GM12878 (cell line): ENCODE data around the gene ADAMTS5. TPM values are rescaled to one million over a fixed set of nuclear protein-coding genes. Genes with fewer than 3 reads are reported as not detected.

Experiments used
- ATAC-seq: fragments of 200-7000 bp; cut with Tn5 transposase; 3 replicates; pipeline ENCODE4 v1.9.1; 2020; ENCODE audit warnings: mild to moderate bottlenecking, moderate library complexity
- BruUV-seq: library from RNA; stranded (reverse); fragments of 400-500 nt; replicated peaks from 2 replicates; lab custom pipeline; 2021; lab: Mats Ljungman, UMichigan
- CTCF ChIA-PET: fragments of 300-600 bp; sonication (Branson Sonifier 250); formaldehyde crosslinking; extraction: SDS; loops from one replicate; lab custom pipeline; 2021; ENCODE audit warnings: inconsistent platforms; lab: Yijun Ruan, JAX
- POLR2A ChIA-PET: fragments of 350-600 bp; formaldehyde crosslinking; extraction: SDS; loops from one replicate; lab custom pipeline; 2021; ENCODE audit warnings: inconsistent platforms; lab: Charles Lee
- RAD21 ChIA-PET: fragments of 300-600 bp; sonication (Branson Sonifier 250); formaldehyde crosslinking; loops from one replicate; lab custom pipeline; 2023; ENCODE audit warnings: antibody characterized with exemption; ENCODE audit not compliant: unreplicated experiment; lab: Charles Lee
- SMC1A ChIA-PET: fragments of 300-600 bp; sonication (Branson Sonifier 250); formaldehyde crosslinking; loops from one replicate; lab custom pipeline; 2023; ENCODE audit not compliant: unreplicated experiment, uncharacterized antibody; lab: Charles Lee
- DNase-seq: peaks from one replicate; pipeline ENCODE4 v3.0.0-alpha.2; 2011; ENCODE audit warnings: low read depth, low spot score
- FAIRE-seq: peaks from 3 replicates; lab custom pipeline; 2011; peaks lifted over from hg19 to GRCh38; lab: Jason Lieb, UNC
- H2AFZ ChIP-seq: 2 replicates; pipeline ENCODE4 v1.6.0; 2011; ENCODE audit warnings: low read depth, low read length, control low read depth; ENCODE audit not compliant: control insufficient read depth
- H3K27ac ChIP-seq: 2 replicates; pipeline ENCODE4 v1.5.1; 2011; ENCODE audit warnings: control low read depth; ENCODE audit not compliant: control insufficient read depth, insufficient read depth
- H3K27me3 ChIP-seq, 2 experiments: replicated peaks in 1 of 2; 2 replicates each; pipeline versions ENCODE4 v1.6.0 to v1.6.1; 2011; ENCODE audit warnings: low read length in 1 of 2; ENCODE audit not compliant: control insufficient read depth in 2 of 2, insufficient read depth in 2 of 2
- H3K36me3 ChIP-seq, 2 experiments: 2 replicates each; pipeline ENCODE4 v1.5.1; 2011; ENCODE audit warnings: low read length in 1 of 2; ENCODE audit not compliant: control insufficient read depth in 2 of 2, insufficient read depth in 2 of 2
- H3K4me1 ChIP-seq: 2 replicates; pipeline ENCODE4 v1.6.1; 2011; ENCODE audit warnings: mild to moderate bottlenecking, low read length, moderate library complexity, mixed read lengths; ENCODE audit not compliant: control insufficient read depth, insufficient read depth
- H3K4me2 ChIP-seq: 2 replicates; pipeline ENCODE4 v1.6.0; 2011; ENCODE audit warnings: control low read depth; ENCODE audit not compliant: control insufficient read depth, insufficient read depth
- H3K4me3 ChIP-seq: fragments of 200-600 bp; sonication (generic); 2 replicates; pipeline ENCODE4 v1.5.1; 2016
- H3K79me2 ChIP-seq: 2 replicates; pipeline ENCODE4 v1.6.0; 2011; ENCODE audit warnings: low read length; ENCODE audit not compliant: control insufficient read depth, insufficient read depth
- H3K9ac ChIP-seq: 2 replicates; pipeline ENCODE4 v1.8.0; 2011; ENCODE audit warnings: low read length, control low read depth, mixed read lengths; ENCODE audit not compliant: control insufficient read depth, insufficient read depth
- H3K9me3 ChIP-seq: replicated peaks from 3 replicates; pipeline ENCODE4 v1.5.1; 2011; ENCODE audit warnings: mild to moderate bottlenecking, low read length; ENCODE audit not compliant: control insufficient read depth, insufficient read depth
- H4K20me1 ChIP-seq: 2 replicates; pipeline ENCODE4 v1.6.0; 2011; ENCODE audit not compliant: control insufficient read depth, insufficient read depth
- ATF2 ChIP-seq: IDR thresholded peaks from 2 replicates; pipeline ENCODE4 v1.6.1; 2012; ENCODE audit warnings: low read length, inconsistent platforms
- E2F8 ChIP-seq: fragments of 450-650 bp; IDR thresholded peaks from 2 replicates; pipeline ENCODE4 v1.6.1; 2018; ENCODE audit warnings: mild to moderate bottlenecking, low read depth, moderate library complexity; ENCODE audit not compliant: partially characterized antibody
- FOXK2 ChIP-seq: fragments of 450-650 bp; IDR thresholded peaks from 2 replicates; pipeline ENCODE4 v1.6.1; 2017; ENCODE audit warnings: mild to moderate bottlenecking, moderate library complexity
- NFYA ChIP-seq: IDR thresholded peaks from 2 replicates; pipeline ENCODE4 v1.6.1; 2011; ENCODE audit warnings: low read depth, mild to moderate bottlenecking, low read length, improper control_type of control experiment, borderline replicate concordance
- RB1 ChIP-seq: fragments of 450-650 bp; formaldehyde crosslinking; IDR thresholded peaks from 2 replicates; pipeline ENCODE4 v1.6.1; 2017; ENCODE audit warnings: mild to moderate bottlenecking, borderline replicate concordance
- RELB ChIP-seq: fragments of 450-650 bp; IDR thresholded peaks from 2 replicates; pipeline ENCODE4 v1.6.1; 2017; ENCODE audit warnings: low read depth, mild to moderate bottlenecking, moderate library complexity
- STAT3 ChIP-seq: IDR thresholded peaks from 2 replicates; pipeline ENCODE4 v1.6.1; 2011; ENCODE audit warnings: low read depth, low read length, improper control_type of control experiment
- ZNF592 ChIP-seq: fragments of 450-650 bp; IDR thresholded peaks from 2 replicates; pipeline ENCODE4 v1.6.1; 2017; ENCODE audit warnings: mild to moderate bottlenecking, moderate library complexity
- WGBS: methylation state at CpG from one replicate; pipeline ENCODE4 v1.1.6; 2016; ENCODE audit warnings: low lambda C conversion rate; ENCODE audit not compliant: insufficient replicate concordance, insufficient coverage; ENCODE audit errors: missing lambda C conversion rate; 5-methylcytosine and 5-hydroxymethylcytosine counted together
- in situ Hi-C: fragments of 300-500 bp; cut with MboI; formaldehyde crosslinking; loops from 9 replicates; pipeline ENCODE4 v1.14.3; 2018; ENCODE audit warnings: mixed read lengths
- intact Hi-C: fragments of 100-400 bp; cut with micrococcal nuclease; formaldehyde crosslinking; loops from one replicate; pipeline ENCODE4 v1.14.2; 2022; ENCODE audit not compliant: unreplicated experiment
- polyA plus RNA-seq, 11 experiments: library from polyadenylated mRNA; depleted of rRNA in 4 of 11; unstranded in 6 of 11; stranded (reverse) in 5 of 11; fragments of >200 nt; fragmentation: Nextera tagmentation in 4 of 11; fragmentation: Illumina TruSeq in 1 of 11; extraction: Ambion mirVana in 4 of 11; extraction: Trizol in 1 of 11; gene quantifications; 1 replicate in 1 of 11; 2 replicates in 10 of 11; pipeline versions ENCODE4 v1.2.1 to v1.2.3, GENCODE V29; 2011 to 2016; ENCODE audit warnings: inconsistent platforms in 2 of 11, missing spikeins in 2 of 11, low read depth in 1 of 11
- total RNA-seq, 4 experiments: library from RNA; depleted of rRNA in 3 of 4; stranded (reverse); fragments of >200 nt in 3 of 4; fragmentation: Illumina TruSeq in 1 of 4; extraction: Trizol in 1 of 4; gene quantifications; 2 replicates each; pipeline versions ENCODE4 v1.2.1 to v1.2.3, GENCODE V29; 2013 to 2021

ADAMTS5 gene
- total and polyA plus RNA-seq, 10 of the 15 experiments (the other 5 are each of a cell fraction or from before 2014, with no cell fraction given): not detected

- TF ChIP-seq FOXK2 (no peak), RB1 (no peak), RELB (no peak), E2F8 (no peak), ZNF592 (no peak), STAT3 (no peak), NFYA (no peak), ATF2 (no peak)
- ChIA-PET SMC1A (no interaction called here), CTCF (no interaction called here), POLR2A (no interaction called here), RAD21 (no interaction called here)
- no peaks in the 10 kb centered on the region for H3K4me1 ChIP-seq
- intact Hi-C loops (no loop called here), in situ Hi-C loops (no loop called here)
- no peak overlapping the region for H3K9ac ChIP-seq
- no peaks in the 10 kb centered on the region for H4K20me1 ChIP-seq
- ATAC-seq (no peak), DNase-seq (no peak), FAIRE-seq (no peak)
- no peak overlapping the region for H3K27ac ChIP-seq
- H2AFZ ChIP-seq: no peak overlapping the region
- H3K27me3 ChIP-seq: no peaks in the 10 kb centered on the region
- H3K79me2 ChIP-seq: no peaks in the 10 kb centered on the region
- H3K36me3 ChIP-seq: no peaks in the 10 kb centered on the region
- no peak overlapping the region for H3K4me3 ChIP-seq
- BruUV-seq: no TSS peak
- H3K4me2 ChIP-seq: no peak overlapping the region
- WGBS: 3% methylated on average over 2 of the region's 2 CpGs
- no peaks in the 10 kb centered on the region for H3K9me3 ChIP-seq
Measured at GRCh38 chr21:26982767-26983166, 15.9 kb upstream of the ADAMTS5 start.
